CD4-positive, alpha-beta T cell (primary cell): ENCODE data around the gene SIRT5. TPM values are rescaled to one million over a fixed set of nuclear protein-coding genes. Genes with fewer than 3 reads are reported as not detected.

ENCODE experiments used
- ATAC-seq: fragments of 200-7000 bp; cut with Tn5 transposase; one replicate; pipeline ENCODE4 v1.10.0; 2022; ENCODE audit warnings: mild to moderate bottlenecking; ENCODE audit not compliant: poor library complexity
- CTCF ChIA-PET: fragments of 350-600 bp; sonication (Branson Sonifier 250); formaldehyde crosslinking; loops from one replicate; lab custom pipeline; 2021; ENCODE audit warnings: antibody characterized with exemption, inconsistent platforms; lab: Charles Lee
- POLR2A ChIA-PET: fragments of 350-600 bp; sonication (Branson Sonifier 250); formaldehyde crosslinking; loops from one replicate; lab custom pipeline; 2021; ENCODE audit warnings: antibody characterized with exemption, inconsistent platforms; lab: Charles Lee
- DNase-seq, 14 experiments: peaks; one replicate each; pipeline ENCODE4 v3.0.0-alpha.2; 2013 to 2020; ENCODE audit warnings: mixed read lengths in 2 of 14
- H3K27ac ChIP-seq, 2 donors: one replicate each; pipeline versions ENCODE4 v1.5.1 to v1.7.0; 2013; ENCODE audit warnings: low read length in 2 of 2, low read depth in 1 of 2, mild to moderate bottlenecking in 1 of 2
- H3K27me3 ChIP-seq, 2 experiments: 1 replicate in 1 of 2; 2 replicates in 1 of 2; pipeline versions ENCODE4 v1.6.1 to v1.7.0; 2013; ENCODE audit warnings: low read length in 2 of 2, control low read depth in 1 of 2, mild to moderate bottlenecking in 1 of 2, moderate library complexity in 1 of 2; ENCODE audit not compliant: insufficient read depth in 2 of 2, control insufficient read depth in 1 of 2
- H3K36me3 ChIP-seq: one replicate; pipeline ENCODE4 v1.6.1; 2013; ENCODE audit warnings: low read length, control low read depth; ENCODE audit not compliant: insufficient read depth
- H3K4me1 ChIP-seq: one replicate; pipeline ENCODE4 v1.6.1; 2013; ENCODE audit warnings: low read length, control low read depth; ENCODE audit not compliant: insufficient read depth
- H3K4me3 ChIP-seq: one replicate; pipeline ENCODE4 v1.5.1; 2013; ENCODE audit warnings: mild to moderate bottlenecking, low read length, moderate library complexity
- H3K9me3 ChIP-seq, 2 experiments: 1 replicate in 1 of 2; 2 replicates in 1 of 2; pipeline versions ENCODE4 v1.6.1 to v1.7.0; 2013; ENCODE audit warnings: low read length in 2 of 2, mild to moderate bottlenecking in 2 of 2, control low read depth in 1 of 2, moderate library complexity in 1 of 2; ENCODE audit not compliant: control insufficient read depth in 1 of 2, insufficient read depth in 1 of 2
- H3K27ac Mint-ChIP-seq: one replicate; pipeline ENCODE4 v1.8.0; 2020; ENCODE audit warnings: mixed read lengths
- H3K27me3 Mint-ChIP-seq: one replicate; pipeline ENCODE4 v1.8.0; 2021; ENCODE audit warnings: mixed read lengths
- H3K36me3 Mint-ChIP-seq: one replicate; pipeline ENCODE4 v1.8.0; 2021; ENCODE audit warnings: low read depth, mixed read lengths
- H3K4me1 Mint-ChIP-seq: one replicate; pipeline ENCODE4 v1.8.0; 2021; ENCODE audit warnings: low read depth, mixed read lengths
- H3K4me3 Mint-ChIP-seq: one replicate; pipeline ENCODE4 v1.8.0; 2020; ENCODE audit warnings: mild to moderate bottlenecking, mixed read lengths
- H3K9me3 Mint-ChIP-seq: one replicate; pipeline ENCODE4 v1.8.0; 2020; ENCODE audit warnings: mixed read lengths
- intact Hi-C, 2 experiments: fragments of 100-400 bp; cut with DNase I in 1 of 2; cut with micrococcal nuclease in 1 of 2; formaldehyde crosslinking; loops; one replicate each; pipeline versions ENCODE4 v1.15.1 to v1.9.0; 2023 to 2025; cut with DNase I, micrococcal nuclease
- total RNA-seq, 174 experiments: library from RNA in 2 of 174; stranded (reverse) in 2 of 174; gene quantifications; one replicate each; pipeline ENCODE4 v1.2.3 and lab custom pipeline; 2021 to 2026
- TF ChIP-seq, protein P1 (sequence below): fragments of 200-600 bp; IDR thresholded peaks from one replicate; pipeline ENCODE4 v1.8.0; 2022; ENCODE audit warnings: antibody characterized with exemption, mild to moderate bottlenecking

The SIRT5 gene
- total RNA-seq, 2 experiments from 2014 or later, result 14.3 to 16.3 TPM

DNA sequence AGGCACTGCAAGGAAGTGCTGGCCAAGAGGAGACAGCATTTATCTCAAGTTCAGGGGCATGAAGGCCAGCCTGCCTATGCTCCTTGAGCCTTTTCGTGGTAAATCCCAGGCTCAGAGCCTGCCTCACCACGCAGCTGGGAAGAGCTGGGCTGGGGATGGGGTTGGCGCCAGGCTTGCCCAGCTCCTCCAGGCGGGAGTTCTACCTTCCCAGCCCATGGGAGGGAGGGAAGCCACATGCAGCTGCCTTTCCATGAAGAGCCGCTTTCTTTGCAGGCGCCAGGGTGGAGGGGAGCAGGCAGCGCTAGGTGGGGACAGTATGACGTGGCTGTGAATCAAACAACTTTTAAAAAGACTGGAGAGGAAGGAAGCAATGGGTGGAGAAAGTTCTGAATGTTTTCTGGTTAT is 19.5 kb upstream of the SIRT5 start:
- H3K27me3 Mint-ChIP-seq, result no peaks in the 10 kb centered on the region
- DNase-seq (no peak), ATAC-seq (no peak)
- Histone ChIP-seq H3K9me3 (no peaks in the 10 kb centered on the region), H3K4me3 (no peak overlapping the region), H3K27ac (no peak overlapping the region), H3K27me3 (no peaks in the 10 kb centered on the region), H3K4me1 (no peaks in the 10 kb centered on the region), H3K36me3 (no peaks in the 10 kb centered on the region)
- CTCF ChIA-PET, result no interaction called here
- no peak overlapping the region for H3K27ac Mint-ChIP-seq
- TF ChIP-seq, protein P1, sequence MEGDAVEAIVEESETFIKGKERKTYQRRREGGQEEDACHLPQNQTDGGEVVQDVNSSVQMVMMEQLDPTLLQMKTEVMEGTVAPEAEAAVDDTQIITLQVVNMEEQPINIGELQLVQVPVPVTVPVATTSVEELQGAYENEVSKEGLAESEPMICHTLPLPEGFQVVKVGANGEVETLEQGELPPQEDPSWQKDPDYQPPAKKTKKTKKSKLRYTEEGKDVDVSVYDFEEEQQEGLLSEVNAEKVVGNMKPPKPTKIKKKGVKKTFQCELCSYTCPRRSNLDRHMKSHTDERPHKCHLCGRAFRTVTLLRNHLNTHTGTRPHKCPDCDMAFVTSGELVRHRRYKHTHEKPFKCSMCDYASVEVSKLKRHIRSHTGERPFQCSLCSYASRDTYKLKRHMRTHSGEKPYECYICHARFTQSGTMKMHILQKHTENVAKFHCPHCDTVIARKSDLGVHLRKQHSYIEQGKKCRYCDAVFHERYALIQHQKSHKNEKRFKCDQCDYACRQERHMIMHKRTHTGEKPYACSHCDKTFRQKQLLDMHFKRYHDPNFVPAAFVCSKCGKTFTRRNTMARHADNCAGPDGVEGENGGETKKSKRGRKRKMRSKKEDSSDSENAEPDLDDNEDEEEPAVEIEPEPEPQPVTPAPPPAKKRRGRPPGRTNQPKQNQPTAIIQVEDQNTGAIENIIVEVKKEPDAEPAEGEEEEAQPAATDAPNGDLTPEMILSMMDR, result no peak
- no peak overlapping the region for H3K4me3 Mint-ChIP-seq
- H3K36me3 Mint-ChIP-seq, result no peaks in the 10 kb centered on the region
- no peaks in the 10 kb centered on the region for H3K4me1 Mint-ChIP-seq
- POLR2A ChIA-PET, result no interaction called here
- H3K9me3 Mint-ChIP-seq, result no peaks in the 10 kb centered on the region
- intact Hi-C loops, result no loop called here

DNA sequence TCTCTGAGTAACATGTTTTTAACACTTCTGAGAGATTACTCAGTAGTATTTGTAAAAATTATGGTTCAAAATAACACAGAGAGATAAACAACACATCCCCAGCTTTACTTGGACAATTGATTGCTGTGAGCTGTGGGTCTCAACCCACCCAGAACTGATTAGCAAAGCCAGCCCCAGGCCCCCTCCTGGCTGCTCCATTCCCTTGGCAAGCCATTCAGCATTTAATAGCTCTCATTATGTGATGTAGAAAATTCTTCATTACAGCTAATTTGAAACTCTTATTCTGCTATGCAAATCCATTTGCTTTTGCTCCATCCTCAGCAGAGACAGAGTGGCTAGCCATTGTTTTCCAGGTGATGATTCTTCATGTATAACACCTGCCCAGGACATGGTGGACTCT is 16.6 kb upstream of the SIRT5 start:
- intact Hi-C loops, result no loop called here
- no peaks in the 10 kb centered on the region for H3K27me3 Mint-ChIP-seq
- no peak for ATAC-seq

DNA sequence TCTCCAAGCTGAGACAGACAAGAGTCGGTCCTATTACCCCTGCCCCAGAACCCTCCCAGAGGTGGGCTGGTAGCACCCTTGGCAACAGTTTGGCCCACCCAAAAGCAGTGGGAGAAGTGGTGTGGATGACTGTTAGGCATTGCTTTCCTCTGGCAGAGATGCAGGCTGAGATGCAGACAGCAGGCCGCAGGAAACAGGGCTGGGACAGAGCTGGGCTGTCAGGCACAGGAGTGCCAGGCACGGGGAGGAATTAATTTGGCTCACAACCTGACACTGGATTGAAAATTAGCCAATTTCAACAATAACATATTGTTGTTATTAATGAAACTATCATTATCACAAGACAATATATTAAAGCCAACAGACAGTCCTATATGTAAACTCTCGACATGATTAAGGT is 15.7 kb upstream of the SIRT5 start:
- no peak overlapping the region for H3K27ac Mint-ChIP-seq
- Histone ChIP-seq H3K4me1 (no peaks in the 10 kb centered on the region), H3K27me3 (no peaks in the 10 kb centered on the region), H3K36me3 (no peaks in the 10 kb centered on the region), H3K4me3 (no peak overlapping the region), H3K27ac (no peak overlapping the region), H3K9me3 (no peaks in the 10 kb centered on the region)
- no peaks in the 10 kb centered on the region for H3K36me3 Mint-ChIP-seq
- ATAC-seq, result no peak
- TF ChIP-seq, protein P1, result no peak
- no peak overlapping the region for H3K4me3 Mint-ChIP-seq
- no peaks in the 10 kb centered on the region for H3K27me3 Mint-ChIP-seq
- intact Hi-C loops, result no loop called here
- CTCF ChIA-PET, result interaction anchor here (2.3 kb wide), 1 partner anchor 16 kb away, joined by 7 read pairs; the partner anchor contains the start of gene SIRT5
- DNase-seq, result no peak
- no peaks in the 10 kb centered on the region for H3K9me3 Mint-ChIP-seq
- no peaks in the 10 kb centered on the region for H3K4me1 Mint-ChIP-seq
- POLR2A ChIA-PET, result no interaction called here

More for the DNA sequence above, 16.6 kb upstream of the SIRT5 start:
- Mint-ChIP-seq H3K27ac (no peak overlapping the region), H3K9me3 (no peaks in the 10 kb centered on the region), H3K4me3 (no peak overlapping the region), H3K36me3 (no peaks in the 10 kb centered on the region), H3K4me1 (no peaks in the 10 kb centered on the region)
- no peaks in the 10 kb centered on the region for H3K4me1 ChIP-seq
- no peaks in the 10 kb centered on the region for H3K9me3 ChIP-seq
- H3K36me3 ChIP-seq, result no peaks in the 10 kb centered on the region
- no peak for DNase-seq
- no peak overlapping the region for H3K27ac ChIP-seq
- ChIA-PET POLR2A (no interaction called here), CTCF (no interaction called here)
- TF ChIP-seq, protein P1, result no peak
- H3K4me3 ChIP-seq, result no peak overlapping the region
- no peaks in the 10 kb centered on the region for H3K27me3 ChIP-seq
